Kidney glomerular epithelial cell (primary cell): Measurements from ENCODE around the gene CEP83.
"Not testable (repeated sequence)": the region's sequence is repeated elsewhere in the genome, so short reads cannot be mapped to it uniquely, and the experiment has no call there.

Source experiments
- DNase-seq: peaks from one replicate; lab custom pipeline; 2025; lab: John Stamatoyannopoulos, UW

The CEP83 gene

GRCh38 chr12:94459728-94460615 is at the start of gene CEP83:
Gene CEP83 (minus strand): TSS chr12:94459867. CDS start chr12:94412490, 47,377 bp downstream.
- DNase-seq, result peak; percentile 79

- no peak for DNase-seq
These were observed 49.6 kb upstream of the CEP83 start for GRCh38 chr12:94509317-94509716.

GRCh38 chr12:94507455-94507854 is 47.8 kb upstream of the CEP83 start:
- no peak for DNase-seq

- no peak for DNase-seq
These were observed 44.7 kb upstream of the CEP83 start for GRCh38 chr12:94504386-94504785.

- no peak for DNase-seq
These were observed 44.0 kb upstream of the CEP83 start for GRCh38 chr12:94503619-94504018.

GRCh38 chr12:94500831-94501567 is 41.3 kb upstream of the CEP83 start:
- DNase-seq, result no peak

GRCh38 chr12:94498698-94499097 is 39.0 kb upstream of the CEP83 start:
- no peak for DNase-seq

- DNase-seq, result no peak
These were observed 38.4 kb upstream of the CEP83 start for GRCh38 chr12:94498073-94498472.

- no peak for DNase-seq
These were observed 35.9 kb upstream of the CEP83 start for GRCh38 chr12:94495445-94496115.

- DNase-seq, result no peak
These were observed 31.8 kb upstream of the CEP83 start for GRCh38 chr12:94491489-94491888.

GRCh38 chr12:94488463-94488862 is 28.8 kb upstream of the CEP83 start:
- DNase-seq, result no peak

- no peak for DNase-seq
These were observed 22.1 kb upstream of the CEP83 start for GRCh38 chr12:94481734-94482133.

- no peak for DNase-seq
These were observed 9.9 kb upstream of the CEP83 start for GRCh38 chr12:94469522-94469921.

GRCh38 chr12:94460616-94460959 is 921 bp upstream of the CEP83 start:
- DNase-seq, result no peak

GRCh38 chr12:94458877-94459727 is 565 bp downstream of the CEP83 start:
- peak; percentile 22 for DNase-seq

- no peak for DNase-seq
These were observed 2.4 kb downstream of the CEP83 start for GRCh38 chr12:94457311-94457710.

- not testable (repeated sequence) for DNase-seq
These were observed 5.3 kb downstream of the CEP83 start for GRCh38 chr12:94454318-94454717.

GRCh38 chr12:94445662-94446061 is 14.0 kb downstream of the CEP83 start:
- no peak for DNase-seq

- no peak for DNase-seq
These were observed 22.4 kb downstream of the CEP83 start for GRCh38 chr12:94437303-94437702.

GRCh38 chr12:94435511-94435927 is 24.1 kb downstream of the CEP83 start:
- no peak for DNase-seq

- peak; percentile 26 for DNase-seq
These were observed 25.5 kb downstream of the CEP83 start for GRCh38 chr12:94434171-94434570.

GRCh38 chr12:94433744-94434143 is 25.9 kb downstream of the CEP83 start:
- DNase-seq, result peak; percentile 26
